Neural crest cell (in vitro differentiated cells): ENCODE results near the gene JOSD1. TPM values are rescaled to one million over a fixed set of nuclear protein-coding genes. Genes with fewer than 3 reads are reported as not detected.

ENCODE experiments used
- DNase-seq: peaks from one replicate; pipeline ENCODE4 v3.0.0; 2021; ENCODE audit warnings: low read depth, mixed read lengths, low spot score
- H3K27ac Mint-ChIP-seq: one replicate; pipeline ENCODE4 v1.8.0; 2021; ENCODE audit warnings: mild to moderate bottlenecking, mixed read lengths; ENCODE audit not compliant: unreplicated experiment
- H3K27me3 Mint-ChIP-seq: 2 replicates; pipeline ENCODE4 v1.8.0; 2021; ENCODE audit warnings: low read depth, mild to moderate bottlenecking, mixed read lengths
- H3K36me3 Mint-ChIP-seq: 2 replicates; pipeline ENCODE4 v1.8.0; 2021; ENCODE audit warnings: low read depth, mild to moderate bottlenecking, mixed read lengths
- H3K4me1 Mint-ChIP-seq: 2 replicates; pipeline ENCODE4 v1.8.0; 2021; ENCODE audit warnings: mixed read lengths
- H3K4me3 Mint-ChIP-seq: one replicate; pipeline ENCODE4 v1.8.0; 2021; ENCODE audit warnings: mild to moderate bottlenecking, mixed read lengths
- H3K9me3 Mint-ChIP-seq: 2 replicates; pipeline ENCODE4 v1.8.0; 2021; ENCODE audit warnings: mixed read lengths
- CTCF ChIP-seq: fragments of 200-600 bp; sonication (generic); conservative IDR thresholded peaks from 2 replicates; pipeline ENCODE4 v1.5.0; 2021; ENCODE audit warnings: antibody characterized with exemption, mild to moderate bottlenecking
- total RNA-seq: library from RNA; stranded (reverse); gene quantifications from 2 replicates; pipeline ENCODE4 v1.2.1, GENCODE V29; 2021

The JOSD1 gene
- total RNA-seq, 1 donor from 2014 or later = 51.8 TPM

GRCh38 chr22:38731703-38732161 is 31.0 kb upstream of the JOSD1 start:
- no peak overlapping the region for H3K4me3 Mint-ChIP-seq
- no peaks in the 10 kb centered on the region for H3K27me3 Mint-ChIP-seq
- DNase-seq = no peak
- H3K27ac Mint-ChIP-seq = no peak overlapping the region
- H3K36me3 Mint-ChIP-seq = peaks cover 4% of the 10 kb centered on the region
- H3K4me1 Mint-ChIP-seq = no peaks in the 10 kb centered on the region
- H3K9me3 Mint-ChIP-seq = no peaks in the 10 kb centered on the region
- no peak for TF ChIP-seq CTCF

GRCh38 chr22:38730411-38730871 is 29.7 kb upstream of the JOSD1 start:
- Mint-ChIP-seq H3K36me3 (peaks cover 5% of the 10 kb centered on the region), H3K27ac (peak overlapping the region; percentile 19), H3K9me3 (no peaks in the 10 kb centered on the region), H3K27me3 (no peaks in the 10 kb centered on the region), H3K4me1 (no peaks in the 10 kb centered on the region), H3K4me3 (no peak overlapping the region)
- no peak for DNase-seq
- TF ChIP-seq CTCF = no peak

- peak overlapping the region; percentile 15 for H3K4me3 Mint-ChIP-seq
- no peak overlapping the region for H3K27ac Mint-ChIP-seq
- no peaks in the 10 kb centered on the region for H3K27me3 Mint-ChIP-seq
- H3K36me3 Mint-ChIP-seq = peaks cover 8% of the 10 kb centered on the region
- no peak for TF ChIP-seq CTCF
- no peak for DNase-seq
- H3K4me1 Mint-ChIP-seq = no peaks in the 10 kb centered on the region
- no peaks in the 10 kb centered on the region for H3K9me3 Mint-ChIP-seq
Observed at GRCh38 chr22:38729946-38730345, 29.2 kb upstream of the JOSD1 start.

GRCh38 chr22:38728871-38729796 is 28.4 kb upstream of the JOSD1 start:
- DNase-seq = no peak
- H3K27me3 Mint-ChIP-seq = no peaks in the 10 kb centered on the region
- no peak overlapping the region for H3K4me3 Mint-ChIP-seq
- peaks cover 8% of the 10 kb centered on the region for H3K36me3 Mint-ChIP-seq
- no peaks in the 10 kb centered on the region for H3K9me3 Mint-ChIP-seq
- no peak for TF ChIP-seq CTCF
- no peak overlapping the region for H3K27ac Mint-ChIP-seq
- H3K4me1 Mint-ChIP-seq = no peaks in the 10 kb centered on the region

GRCh38 chr22:38727530-38728451 is 27.0 kb upstream of the JOSD1 start:
- no peaks in the 10 kb centered on the region for H3K4me1 Mint-ChIP-seq
- no peak for TF ChIP-seq CTCF
- H3K27ac Mint-ChIP-seq = no peak overlapping the region
- no peak for DNase-seq
- H3K36me3 Mint-ChIP-seq = peaks cover 7% of the 10 kb centered on the region
- no peak overlapping the region for H3K4me3 Mint-ChIP-seq
- no peaks in the 10 kb centered on the region for H3K27me3 Mint-ChIP-seq
- no peaks in the 10 kb centered on the region for H3K9me3 Mint-ChIP-seq
